H1 (cell line): Measurements from ENCODE around the gene TBC1D4. TPM values are rescaled to one million over a fixed set of nuclear protein-coding genes. Genes with fewer than 3 reads are reported as not detected.

Experiments
- NANOG ChIP-seq: IDR thresholded peaks from 2 replicates; pipeline ENCODE4 v1.6.1; 2011; ENCODE audit warnings: low read length, low read depth, mild to moderate bottlenecking, inconsistent platforms; ENCODE audit not compliant: insufficient read depth, poor library complexity, severe bottlenecking
- polyA plus RNA-seq, 7 experiments: library from polyadenylated mRNA; depleted of rRNA in 3 of 7; stranded (reverse) in 5 of 7; unstranded in 2 of 7; fragments of >200 nt in 5 of 7; fragments of 200-250 nt in 2 of 7; gene quantifications; 1 replicate in 5 of 7; 2 replicates in 1 of 7; 4 replicates in 1 of 7; pipeline versions ENCODE4 v1.2.1 to v1.2.3, GENCODE V29; 2011 to 2013; ENCODE audit warnings: missing spikeins in 2 of 7, mixed read lengths in 2 of 7
- total RNA-seq: library from RNA; stranded (reverse); fragmentation: NEBNext Ultra II Directional; extraction: Animal tissue kit (Norgen Biotek cat#: 25700); gene quantifications from 2 replicates; pipeline ENCODE4 v1.2.1, GENCODE V29; 2021

Gene TBC1D4
- total and polyA plus RNA-seq, 2 of the 8 experiments (the other 6 are each of a cell fraction or from before 2014, with no cell fraction given) = 16.7 to 39.0 TPM

GRCh38 chr13:75334634-75335447 lies 147.1 kb downstream of the TBC1D4 start (continued):
- TF ChIP-seq NANOG = no peak
